Endothelial cell of umbilical vein (primary cell): ENCODE measurements around the gene NFE2L1. TPM values are rescaled to one million over a fixed set of nuclear protein-coding genes. Genes with fewer than 3 reads are reported as not detected.

Source experiments
- BruUV-seq: library from RNA; stranded (reverse); fragments of 400-500 nt; replicated peaks from 2 replicates; lab custom pipeline; 2021; lab: Mats Ljungman, UMichigan
- CTCF ChIA-PET: fragments of 300-600, 350-600 bp; sonication (Branson Sonifier 250); formaldehyde crosslinking; loops from one replicate; lab custom pipeline; 2021; ENCODE audit warnings: antibody characterized with exemption, inconsistent platforms; lab: Charles Lee
- POLR2A ChIA-PET: fragments of 300-600, 350-600 bp; sonication (Branson Sonifier 250); formaldehyde crosslinking; loops from one replicate; lab custom pipeline; 2021; ENCODE audit warnings: antibody characterized with exemption, inconsistent platforms; lab: Charles Lee
- DNase-seq: peaks from one replicate; pipeline ENCODE4 v3.0.0-alpha.2; 2011; ENCODE audit warnings: low read depth, low spot score
- FAIRE-seq: peaks from 2 replicates; lab custom pipeline; 2011; peaks lifted over from hg19 to GRCh38; lab: Jason Lieb, UNC
- H2AFZ ChIP-seq: 2 replicates; pipeline ENCODE4 v1.6.0; 2012; ENCODE audit warnings: low read depth, low read length, control low read depth, inconsistent platforms
- H3K27ac ChIP-seq: 2 replicates; pipeline ENCODE4 v1.5.1; 2011; ENCODE audit warnings: low read depth, mild to moderate bottlenecking, control low read depth, low read length, moderate library complexity; ENCODE audit not compliant: insufficient read depth
- H3K27me3 ChIP-seq, 2 experiments: 2 replicates each; pipeline versions ENCODE4 v1.6.0 to v1.6.1; 2011; ENCODE audit warnings: low read length in 2 of 2, mixed read lengths in 1 of 2; ENCODE audit not compliant: control insufficient read depth in 2 of 2, insufficient read depth in 2 of 2
- H3K36me3 ChIP-seq, 2 experiments: 2 replicates in 1 of 2; 3 replicates in 1 of 2; pipeline ENCODE4 v1.5.1; 2011; ENCODE audit warnings: low read length in 2 of 2, mild to moderate bottlenecking in 1 of 2, moderate library complexity in 1 of 2; ENCODE audit not compliant: control insufficient read depth in 2 of 2, insufficient read depth in 2 of 2; ENCODE audit errors: extremely low read depth in 1 of 2
- H3K4me1 ChIP-seq: 3 replicates; pipeline ENCODE4 v1.5.1; 2011; ENCODE audit warnings: mild to moderate bottlenecking, low read length; ENCODE audit not compliant: control insufficient read depth, insufficient read depth; ENCODE audit errors: extremely low read depth
- H3K4me2 ChIP-seq: 2 replicates; pipeline ENCODE4 v1.6.1; 2011; ENCODE audit warnings: low read length, control low read depth, mixed read lengths; ENCODE audit not compliant: insufficient read depth
- H3K4me3 ChIP-seq, 3 experiments: fragments of 200-600 bp in 1 of 3; sonication (generic), shearing (Covaris generic) in 1 of 3; replicated peaks in 1 of 3; 2 replicates each; pipeline ENCODE4 v1.5.1; 2011 to 2016; ENCODE audit warnings: control low read depth in 3 of 3, low read length in 3 of 3, mild to moderate bottlenecking in 2 of 3, inconsistent platforms in 1 of 3, low read depth in 1 of 3, moderate library complexity in 1 of 3; ENCODE audit not compliant: insufficient read depth in 1 of 3
- H3K79me2 ChIP-seq: 2 replicates; pipeline ENCODE4 v1.6.0; 2012; ENCODE audit warnings: low read length, inconsistent platforms; ENCODE audit not compliant: control insufficient read depth, insufficient read depth
- H3K9ac ChIP-seq: replicated peaks from 2 replicates; pipeline ENCODE3; 2011; ENCODE audit warnings: low read length, control low read depth; ENCODE audit not compliant: insufficient read depth; ENCODE audit errors: extremely low read depth
- H3K9me1 ChIP-seq: replicated peaks from 3 replicates; pipeline ENCODE4 v1.6.0; 2011; ENCODE audit warnings: mild to moderate bottlenecking, low read length; ENCODE audit not compliant: control insufficient read depth, insufficient read depth; ENCODE audit errors: extremely low read depth
- H3K9me3 ChIP-seq: replicated peaks from 2 replicates; pipeline ENCODE4 v1.5.1; 2012; ENCODE audit warnings: low read length, inconsistent platforms; ENCODE audit not compliant: control insufficient read depth, insufficient read depth
- H4K20me1 ChIP-seq: replicated peaks from 2 replicates; pipeline ENCODE3; 2011; ENCODE audit warnings: mild to moderate bottlenecking, low read length; ENCODE audit not compliant: control insufficient read depth, insufficient read depth; ENCODE audit errors: extremely low read depth
- EZH2 ChIP-seq: IDR thresholded peaks from 2 replicates; pipeline ENCODE4 v1.6.1; 2012; ENCODE audit warnings: borderline replicate concordance, low read depth, mild to moderate bottlenecking, moderate library complexity, low read length, inconsistent platforms; ENCODE audit not compliant: severe bottlenecking
- FOS ChIP-seq: IDR thresholded peaks from 2 replicates; pipeline ENCODE4 v1.6.1; 2011; ENCODE audit warnings: mild to moderate bottlenecking, low read length, moderate library complexity, borderline replicate concordance; ENCODE audit not compliant: insufficient read depth
- GATA2 ChIP-seq: IDR thresholded peaks from 2 replicates; pipeline ENCODE4 v1.7.0; 2011; ENCODE audit warnings: low read depth, mild to moderate bottlenecking, moderate library complexity, mixed read lengths, low read length; ENCODE audit not compliant: insufficient read length, insufficient read depth
- JUN ChIP-seq: IDR thresholded peaks from 2 replicates; pipeline ENCODE4 v1.6.1; 2011; ENCODE audit warnings: borderline replicate concordance, low read depth; ENCODE audit not compliant: insufficient read length, insufficient read depth
- MYC ChIP-seq: IDR thresholded peaks from one replicate; pipeline ENCODE4 v1.6.1; 2011; ENCODE audit warnings: mild to moderate bottlenecking, low read depth, low read length
- POLR2A ChIP-seq: IDR thresholded peaks from 2 replicates; pipeline ENCODE4 v1.6.1; 2012; ENCODE audit warnings: low read depth, mild to moderate bottlenecking, control low read depth, low read length
- POLR2AphosphoS5 ChIP-seq: IDR thresholded peaks from 2 replicates; pipeline ENCODE4 v1.6.1; 2012; ENCODE audit warnings: low read depth, mild to moderate bottlenecking, control low read depth, low read length, moderate library complexity; ENCODE audit not compliant: insufficient read depth
- dilution Hi-C: fragments of 300-500 bp; cut with MboI; formaldehyde crosslinking; loops from one replicate; pipeline ENCODE4 v1.15.0; 2019; ENCODE audit warnings: low sequenced_read_pairs; ENCODE audit not compliant: extremely low pct_ligation_motif_present
- intact Hi-C: fragments of 100-400 bp; cut with micrococcal nuclease; formaldehyde crosslinking; loops from one replicate; pipeline ENCODE4 v1.10.0; 2022
- polyA plus RNA-seq, 4 experiments: library from polyadenylated mRNA; depleted of rRNA in 3 of 4; stranded (reverse) in 3 of 4; unstranded in 1 of 4; fragments of >200 nt; gene quantifications; 2 replicates each; pipeline versions ENCODE4 v1.2.1 to v1.2.3, GENCODE V29; 2011 to 2012; ENCODE audit warnings: missing spikeins in 1 of 4
- total RNA-seq: library from RNA; stranded (reverse); gene quantifications from 2 replicates; pipeline ENCODE4 v1.2.3, GENCODE V29; 2021
- TF ChIP-seq, protein P1 (sequence below), 2 donors: IDR thresholded peaks; 1 replicate in 1 of 2; 2 replicates in 1 of 2; pipeline ENCODE4 v1.5.1; 2011; ENCODE audit warnings: low read length in 2 of 2, mild to moderate bottlenecking in 2 of 2, moderate library complexity in 2 of 2, control low read depth in 1 of 2, inconsistent platforms in 1 of 2, low read depth in 1 of 2; ENCODE audit not compliant: insufficient read depth in 1 of 2; ENCODE audit errors: extremely low read depth in 1 of 2
- TF ChIP-seq, protein P2 (sequence below): IDR thresholded peaks from 2 replicates; pipeline ENCODE4 v1.6.1; 2011; ENCODE audit not compliant: insufficient read depth, insufficient read length

Gene NFE2L1
- total and polyA plus RNA-seq, 2 donors (not counting 3 experiments of a cell fraction or from before 2014, with no cell fraction given) = 187 to 236 TPM

DNA sequence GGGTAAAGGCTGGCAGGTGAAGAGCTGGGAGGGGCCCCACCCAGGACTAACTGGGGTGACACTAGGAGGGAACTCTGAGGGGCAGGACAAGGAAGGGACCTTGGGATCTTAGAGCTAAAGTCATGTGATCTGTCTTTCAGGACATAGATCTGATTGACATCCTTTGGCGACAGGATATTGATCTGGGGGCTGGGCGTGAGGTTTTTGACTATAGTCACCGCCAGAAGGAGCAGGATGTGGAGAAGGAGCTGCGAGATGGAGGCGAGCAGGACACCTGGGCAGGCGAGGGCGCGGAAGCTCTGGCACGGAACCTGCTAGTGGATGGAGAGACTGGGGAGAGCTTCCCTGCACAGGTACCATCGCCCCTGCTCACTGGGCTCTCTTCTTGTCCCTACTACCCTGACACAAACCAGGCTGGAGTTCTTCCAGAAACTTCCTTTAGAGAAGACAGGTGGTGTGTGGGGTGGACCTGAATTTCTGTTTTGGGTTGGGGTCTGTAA is 8.1 kb downstream of the NFE2L1 start:
- no peaks in the 10 kb centered on the region for H3K27me3 ChIP-seq
- ChIA-PET CTCF (interaction anchor here (0.6 to 3.8 kb wide), 2 partner anchors 11 to 16 kb away, joined by 4 to 20 read pairs; no protein-coding TSS in a partner anchor), POLR2A (no interaction called here)
- H3K9me1 ChIP-seq = no peaks in the 10 kb centered on the region
- H3K4me1 ChIP-seq = peaks cover 35% of the 10 kb centered on the region
- no peak overlapping the region for H3K27ac ChIP-seq
- DNase-seq (no peak), FAIRE-seq (no peak)
- intact Hi-C loops = no loop called here
- no TSS peak for BruUV-seq
- peaks cover 64% of the 10 kb centered on the region for H3K79me2 ChIP-seq
- no peaks in the 10 kb centered on the region for H4K20me1 ChIP-seq
- peaks cover 31 to 60% of the 10 kb centered on the region in 2 experiments for H3K36me3 ChIP-seq
- dilution Hi-C loops = no loop called here
- H3K4me3 ChIP-seq = no peak overlapping the region
- H3K4me2 ChIP-seq = no peak overlapping the region
- no peak for TF ChIP-seq JUN
- TF ChIP-seq MYC = no peak
- no peak for TF ChIP-seq POLR2AphosphoS5
- TF ChIP-seq, protein P1, sequence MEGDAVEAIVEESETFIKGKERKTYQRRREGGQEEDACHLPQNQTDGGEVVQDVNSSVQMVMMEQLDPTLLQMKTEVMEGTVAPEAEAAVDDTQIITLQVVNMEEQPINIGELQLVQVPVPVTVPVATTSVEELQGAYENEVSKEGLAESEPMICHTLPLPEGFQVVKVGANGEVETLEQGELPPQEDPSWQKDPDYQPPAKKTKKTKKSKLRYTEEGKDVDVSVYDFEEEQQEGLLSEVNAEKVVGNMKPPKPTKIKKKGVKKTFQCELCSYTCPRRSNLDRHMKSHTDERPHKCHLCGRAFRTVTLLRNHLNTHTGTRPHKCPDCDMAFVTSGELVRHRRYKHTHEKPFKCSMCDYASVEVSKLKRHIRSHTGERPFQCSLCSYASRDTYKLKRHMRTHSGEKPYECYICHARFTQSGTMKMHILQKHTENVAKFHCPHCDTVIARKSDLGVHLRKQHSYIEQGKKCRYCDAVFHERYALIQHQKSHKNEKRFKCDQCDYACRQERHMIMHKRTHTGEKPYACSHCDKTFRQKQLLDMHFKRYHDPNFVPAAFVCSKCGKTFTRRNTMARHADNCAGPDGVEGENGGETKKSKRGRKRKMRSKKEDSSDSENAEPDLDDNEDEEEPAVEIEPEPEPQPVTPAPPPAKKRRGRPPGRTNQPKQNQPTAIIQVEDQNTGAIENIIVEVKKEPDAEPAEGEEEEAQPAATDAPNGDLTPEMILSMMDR (IDR thresholded peaks at IDR 0.05; ENCODE audit: extremely low read depth in 1 of 2, insufficient read depth in 1 of 2, low read depth in 1 of 2, low read length in 2 of 2) = no peak
- TF ChIP-seq EZH2 = no peak
- no peak for TF ChIP-seq GATA2
- TF ChIP-seq, protein P2, sequence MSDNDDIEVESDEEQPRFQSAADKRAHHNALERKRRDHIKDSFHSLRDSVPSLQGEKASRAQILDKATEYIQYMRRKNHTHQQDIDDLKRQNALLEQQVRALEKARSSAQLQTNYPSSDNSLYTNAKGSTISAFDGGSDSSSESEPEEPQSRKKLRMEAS = no peak
- no peak for TF ChIP-seq FOS
- TF ChIP-seq POLR2A = no peak
- no peak overlapping the region for H3K9ac ChIP-seq
- no peak overlapping the region for H2AFZ ChIP-seq
- no peaks in the 10 kb centered on the region for H3K9me3 ChIP-seq
